Right renal pelvis (tissue), 4 donors: Measurements from ENCODE around the gene PAGE2. TPM values are rescaled to one million over a fixed set of nuclear protein-coding genes. Genes with fewer than 3 reads are reported as not detected.
"Not testable (repeated sequence)": the region's sequence is repeated elsewhere in the genome, so short reads cannot be mapped to it uniquely, and the experiment has no call there.

Experiments used
- DNase-seq, 4 donors: peaks; one replicate each; pipeline ENCODE4 v3.0.0-alpha.2; 2013; ENCODE audit warnings: low read depth in 4 of 4, low spot score in 3 of 4, missing footprints in 1 of 4
- polyA plus RNA-seq, 4 donors: library from polyadenylated mRNA; unstranded; fragments of 120-200 nt; gene quantifications; one replicate each; pipeline ENCODE4 v1.2.1, GENCODE V29; 2013; ENCODE audit not compliant: insufficient read length in 4 of 4

The PAGE2 gene, protein sequence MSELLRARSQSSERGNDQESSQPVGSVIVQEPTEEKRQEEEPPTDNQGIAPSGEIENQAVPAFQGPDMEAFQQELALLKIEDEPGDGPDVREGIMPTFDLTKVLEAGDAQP
- polyA plus RNA-seq = not detected

GRCh38 chrX:55088795-55089489, at the start of gene PAGE2:
Gene PAGE2, plus strand, starts transcription at chrX:55089018. Its CDS starts 1,003 bp downstream, at chrX:55090021.
- DNase-seq = no peak

DNA sequence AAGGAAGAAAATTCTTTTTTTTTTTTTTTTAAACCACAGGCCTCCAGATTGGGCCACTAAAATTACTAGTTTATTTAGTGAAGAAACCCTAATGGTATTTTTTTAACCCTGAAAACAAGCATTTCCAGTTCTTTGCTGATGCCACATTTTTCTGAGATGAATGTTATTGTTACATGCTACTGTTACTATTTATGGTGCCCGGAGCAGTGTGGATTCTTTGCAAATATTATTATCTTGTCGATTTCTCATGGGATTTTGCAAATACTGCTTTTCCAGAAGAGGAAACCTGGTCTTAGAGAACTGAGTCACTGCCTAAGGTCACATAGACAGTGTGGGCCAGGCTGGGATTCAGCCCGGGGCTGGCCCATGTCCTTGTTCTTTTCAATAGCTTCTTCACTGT, 49.3 kb upstream of the PAGE2 start:
- DNase-seq = no peak

- DNase-seq = no peak
Observed at GRCh38 chrX:55041514-55041913, 47.3 kb upstream of the PAGE2 start.

DNA sequence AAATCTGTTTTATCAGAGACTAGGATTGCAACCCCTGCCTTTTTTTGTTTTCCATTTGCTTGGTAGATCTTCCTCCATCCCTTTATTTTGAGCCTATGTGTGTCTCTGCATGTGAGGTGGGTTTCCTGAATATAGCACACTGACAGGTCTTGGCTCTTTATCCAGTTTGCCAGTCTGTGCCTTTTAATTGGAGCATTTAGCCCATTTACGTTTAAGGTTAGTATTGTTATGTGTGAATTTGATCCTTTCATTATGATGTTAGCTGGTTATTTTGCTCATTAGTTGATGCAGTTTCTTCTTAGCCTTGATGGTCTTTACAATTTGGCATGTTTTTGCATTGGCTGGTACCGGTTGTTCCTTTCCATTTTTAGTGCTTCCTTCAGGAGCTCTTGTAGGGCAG, 38.2 kb upstream of the PAGE2 start:
- not testable (repeated sequence) for DNase-seq

DNA sequence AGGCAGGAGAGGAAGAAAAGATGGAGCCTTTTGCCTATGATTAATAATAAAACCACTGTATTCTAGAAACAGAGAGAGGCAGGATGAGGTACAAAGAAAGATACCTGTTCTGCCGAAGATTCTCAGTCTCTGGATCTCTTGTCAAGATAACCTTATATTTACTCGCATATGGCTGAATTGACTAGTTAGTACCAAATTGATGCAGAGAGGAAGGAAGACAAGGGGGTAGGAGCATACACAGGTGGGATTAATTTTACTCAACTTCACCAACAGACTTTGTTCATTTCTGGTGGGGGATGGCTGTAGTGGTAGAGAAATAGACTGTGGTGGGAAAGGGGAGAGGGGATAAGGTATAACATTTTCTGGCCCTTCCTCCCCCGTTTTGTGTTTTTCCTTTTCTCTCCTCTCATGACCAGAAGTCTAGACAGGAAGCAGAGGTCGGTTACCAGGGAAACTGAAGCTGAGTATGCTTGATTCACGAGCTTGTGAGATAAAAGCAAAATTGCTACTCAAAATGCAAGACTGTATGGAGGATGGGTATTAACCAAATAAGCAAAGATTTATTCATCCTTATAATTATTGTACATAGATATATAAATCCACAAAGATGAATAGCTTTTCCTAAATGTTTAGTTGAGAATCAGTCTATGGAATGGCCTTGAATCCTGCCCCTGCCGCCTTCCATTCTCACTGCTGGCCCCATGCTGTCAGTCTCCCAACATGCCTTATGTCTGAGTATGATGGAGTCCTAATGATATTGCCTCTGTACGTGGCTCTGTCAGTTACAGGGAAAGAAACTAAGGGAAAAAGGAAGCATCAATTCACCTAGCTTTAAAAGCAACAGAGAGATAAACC, 31.8 kb upstream of the PAGE2 start:
- no peak for DNase-seq

GRCh38 chrX:55057675-55058249, 31.1 kb upstream of the PAGE2 start:
- DNase-seq = peak in 2 of 4 donors; percentile 12 to 16

DNA sequence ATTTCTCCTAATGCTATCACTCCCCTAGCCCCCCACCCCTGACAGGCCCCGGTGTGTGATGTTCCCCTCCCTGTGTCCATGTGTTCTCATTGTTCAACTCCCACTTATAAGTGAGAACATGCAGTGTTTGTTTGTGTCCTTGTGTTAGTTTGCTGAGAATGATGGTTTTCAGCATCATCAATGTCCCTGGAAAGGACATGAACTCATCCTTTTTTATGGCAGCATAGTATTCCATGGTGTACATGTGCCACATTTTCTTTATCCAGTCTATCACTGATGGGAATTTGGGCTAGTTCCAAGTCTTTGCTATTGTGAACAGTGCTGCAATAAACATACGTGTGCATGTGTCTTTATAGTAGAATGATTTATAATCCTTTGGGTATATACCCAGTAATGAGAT, 21.6 kb upstream of the PAGE2 start:
- DNase-seq = not testable (repeated sequence)

- no peak for DNase-seq
Observed at GRCh38 chrX:55072286-55072685, 16.5 kb upstream of the PAGE2 start.

DNA sequence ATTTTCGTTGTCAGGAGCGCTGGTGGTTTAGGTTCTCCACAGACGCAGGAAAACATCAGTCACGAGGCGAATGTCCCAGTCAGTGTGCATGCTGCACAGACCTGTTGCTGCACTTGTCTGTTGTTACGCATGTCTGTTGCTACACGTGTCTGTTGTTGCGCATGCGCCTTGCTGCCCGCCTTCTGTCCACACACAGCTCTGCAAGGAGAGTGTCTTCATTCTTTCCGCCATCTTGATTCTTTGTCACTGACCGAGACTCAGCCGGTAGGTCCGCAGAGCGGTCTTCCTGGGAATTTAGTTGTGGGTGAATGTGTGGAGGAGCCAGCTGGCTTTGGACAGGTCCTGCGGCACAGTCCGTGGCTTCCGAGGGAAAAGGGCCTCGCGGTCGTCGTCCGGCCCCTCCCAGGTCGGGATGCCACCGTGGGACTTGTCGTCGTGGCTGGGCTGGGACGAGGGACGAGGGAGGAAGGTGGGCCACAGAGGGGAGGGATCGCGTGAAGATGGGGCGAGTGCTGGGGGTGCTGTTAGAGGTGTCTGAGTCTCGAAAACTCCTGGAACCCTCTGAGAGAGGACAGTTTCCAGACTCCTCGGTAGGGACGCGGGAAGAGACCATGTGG, 13.9 kb upstream of the PAGE2 start, which contains the start of gene PAGE2B:
TSS of gene PAGE2B (plus strand) at position 180 of the 617 bp plus-strand sequence. CDS start 1,012 bp downstream, outside the sequence.
- no peak for DNase-seq

GRCh38 chrX:55098691-55099090, 9.9 kb downstream of the PAGE2 start:
- no peak for DNase-seq

DNA sequence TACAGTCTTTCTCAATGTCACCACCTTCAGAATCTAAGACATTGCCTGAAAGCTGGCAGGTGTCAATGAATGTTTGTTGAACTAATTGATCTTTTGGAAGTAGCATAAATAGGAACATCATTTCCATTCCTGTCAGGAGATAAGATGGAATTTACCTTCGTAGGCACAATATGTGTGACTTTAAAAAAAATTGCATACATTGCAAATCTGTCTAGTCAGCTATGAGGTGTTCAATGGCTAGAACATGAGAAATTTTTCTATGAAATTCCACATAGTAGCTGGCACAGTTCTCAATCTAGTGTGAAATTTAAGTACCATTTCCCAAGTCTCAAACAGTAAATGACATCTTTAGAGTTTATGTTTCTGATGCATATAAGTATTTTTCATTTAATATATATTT, 10.3 kb downstream of the PAGE2 start:
- DNase-seq = no peak

- DNase-seq = no peak
Observed at GRCh38 chrX:55102754-55103153, 13.9 kb downstream of the PAGE2 start.

DNA sequence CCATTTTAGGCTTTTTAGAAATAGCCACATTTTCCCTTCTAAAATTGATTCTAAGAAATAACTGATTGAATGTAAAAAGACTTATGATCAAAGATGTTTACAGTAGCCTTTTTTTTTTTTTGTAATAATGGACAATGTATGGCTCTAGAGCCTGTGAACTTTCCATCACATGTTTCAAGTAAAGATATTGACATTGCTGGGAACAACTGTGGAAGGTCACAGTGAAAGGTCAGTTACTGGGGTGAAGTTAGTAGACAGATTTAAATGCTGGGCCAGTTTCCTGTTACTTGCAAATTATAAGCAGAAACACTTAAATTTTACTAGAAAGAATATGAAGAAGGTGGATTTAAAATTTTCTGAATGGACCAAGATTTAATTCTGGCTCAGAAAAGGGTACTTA, 18.4 kb downstream of the PAGE2 start:
- no peak for DNase-seq

- DNase-seq = no peak
Observed at GRCh38 chrX:55107911-55108310, 19.1 kb downstream of the PAGE2 start.

- no peak for DNase-seq
Observed at GRCh38 chrX:55109306-55109705, 20.5 kb downstream of the PAGE2 start.

- no peak for DNase-seq
Observed at GRCh38 chrX:55111578-55112254, 22.9 kb downstream of the PAGE2 start.

DNA sequence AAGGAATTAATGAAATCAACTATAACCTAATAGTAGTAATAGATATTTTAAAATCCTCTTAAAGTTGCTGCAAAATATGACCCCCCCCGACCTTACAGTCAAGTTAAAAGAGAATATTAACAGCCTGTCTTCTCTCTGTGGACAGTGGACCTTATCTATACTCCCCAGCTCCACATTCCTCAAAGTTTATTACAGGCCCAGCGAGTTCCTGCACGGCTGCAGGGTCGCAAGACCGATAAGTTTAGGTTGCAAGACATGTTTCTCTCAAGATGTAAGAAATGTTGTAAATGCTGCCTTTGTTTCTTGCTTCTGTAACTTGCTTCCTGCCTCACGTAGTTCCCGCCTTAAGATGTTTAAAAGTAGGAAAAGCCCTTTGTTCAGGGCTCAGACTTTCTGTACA, 27.8 kb downstream of the PAGE2 start:
- DNase-seq = not testable (repeated sequence)

- DNase-seq = no peak
Observed at GRCh38 chrX:55118574-55118973, 29.8 kb downstream of the PAGE2 start.

GRCh38 chrX:55119271-55119670, 30.5 kb downstream of the PAGE2 start:
- no peak for DNase-seq

GRCh38 chrX:55119712-55120111, 30.9 kb downstream of the PAGE2 start:
- no peak for DNase-seq
